Activated CD4-positive, alpha-beta T cell treated with anti-CD3 and anti-CD28 coated beads for 36 hours (primary cell): Measurements from ENCODE around the gene VKORC1L1. TPM values are rescaled to one million over a fixed set of nuclear protein-coding genes. Genes with fewer than 3 reads are reported as not detected.

Experiments used
- ATAC-seq: fragments of 200-7000 bp; cut with Tn5 transposase; one replicate; pipeline ENCODE4 v1.10.0; 2021; ENCODE audit warnings: mild to moderate bottlenecking, moderate library complexity
- CTCF ChIA-PET: fragments of 350-600 bp; sonication (Branson Sonifier 250); formaldehyde crosslinking; loops from one replicate; lab custom pipeline; 2021; ENCODE audit warnings: antibody characterized with exemption; lab: Charles Lee
- POLR2A ChIA-PET: fragments of 350-600 bp; sonication (Branson Sonifier 250); formaldehyde crosslinking; loops from one replicate; lab custom pipeline; 2021; ENCODE audit warnings: antibody characterized with exemption, inconsistent platforms; lab: Charles Lee
- DNase-seq: peaks from one replicate; pipeline ENCODE4 v3.0.0-alpha.2; 2020
- H3K27ac Mint-ChIP-seq: one replicate; pipeline ENCODE4 v1.8.0; 2021; ENCODE audit warnings: mixed read lengths
- H3K27me3 Mint-ChIP-seq: one replicate; pipeline ENCODE4 v1.8.0; 2021; ENCODE audit warnings: mixed read lengths
- H3K36me3 Mint-ChIP-seq: one replicate; pipeline ENCODE4 v1.8.0; 2021; ENCODE audit warnings: low read depth, mixed read lengths
- H3K4me1 Mint-ChIP-seq: one replicate; pipeline ENCODE4 v1.8.0; 2021; ENCODE audit warnings: mixed read lengths
- H3K4me3 Mint-ChIP-seq: one replicate; pipeline ENCODE4 v1.8.0; 2021; ENCODE audit warnings: mild to moderate bottlenecking, moderate library complexity, mixed read lengths
- H3K9me3 Mint-ChIP-seq: one replicate; pipeline ENCODE4 v1.8.0; 2021; ENCODE audit warnings: low read depth, mixed read lengths
- intact Hi-C, 2 experiments: fragments of 100-400 bp; cut with DNase I in 1 of 2; cut with micrococcal nuclease in 1 of 2; formaldehyde crosslinking; loops; one replicate each; pipeline versions ENCODE4 v1.14.2 to v1.15.1; 2022 to 2024; cut with DNase I, micrococcal nuclease
- total RNA-seq, 2 experiments: library from RNA; stranded (reverse); gene quantifications; one replicate each; pipeline ENCODE4 v1.2.3, GENCODE V29; 2021

VKORC1L1 gene
- total RNA-seq, 2 experiments from 2014 or later: 16.5 to 17.6 TPM

DNA sequence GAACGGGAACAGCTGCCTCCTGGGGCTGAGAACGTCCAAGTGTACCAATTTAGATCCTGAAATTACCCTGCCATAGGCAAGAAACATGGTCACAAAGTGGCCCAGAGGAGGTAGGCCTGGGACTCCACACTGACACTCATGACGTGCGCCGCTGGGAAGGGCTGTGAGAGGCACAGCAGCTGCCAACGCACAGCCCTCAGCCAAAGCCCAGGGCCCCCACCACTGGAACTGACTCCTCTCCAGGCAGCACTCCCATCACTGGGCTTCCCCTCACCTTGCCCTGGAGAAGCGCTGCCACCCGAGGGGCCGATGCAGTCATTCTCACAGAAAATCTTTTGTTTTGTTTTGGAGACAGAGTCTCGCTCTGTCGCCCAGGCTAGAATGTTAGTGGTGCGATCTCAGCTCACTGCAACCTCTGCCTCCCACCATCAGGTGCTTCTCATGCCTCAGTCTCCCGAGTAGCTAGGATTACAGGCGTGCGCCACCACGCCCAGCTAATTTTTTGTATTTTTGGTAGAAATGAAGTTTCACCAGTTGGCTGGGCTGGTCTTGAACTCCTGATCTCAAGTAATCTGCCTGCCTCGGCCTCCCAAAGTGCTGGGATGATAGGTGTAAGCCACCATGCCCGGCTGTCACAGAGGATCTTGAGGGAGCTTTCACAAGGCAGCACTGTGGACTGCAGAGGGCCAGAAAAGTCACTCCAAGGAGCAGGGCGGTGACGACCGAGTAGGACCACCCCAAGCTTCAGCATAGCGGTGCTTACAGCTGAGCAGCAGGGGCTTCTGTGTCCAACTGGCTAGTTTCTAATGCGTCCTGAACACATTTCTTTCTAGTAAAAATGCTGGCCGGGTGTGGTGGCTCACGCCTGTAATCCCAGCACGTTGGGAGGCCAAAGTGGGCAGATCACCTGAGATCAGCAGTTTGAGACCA, 95.6 kb downstream of the VKORC1L1 start:
- no peaks in the 10 kb centered on the region for H3K9me3 Mint-ChIP-seq
- H3K36me3 Mint-ChIP-seq: peaks cover 55% of the 10 kb centered on the region
- POLR2A ChIA-PET: no interaction called here
- no peaks in the 10 kb centered on the region for H3K4me1 Mint-ChIP-seq
- CTCF ChIA-PET: interaction anchor here (0.5 kb wide), 1 partner anchor 34 kb away, joined by 3 read pairs; no protein-coding TSS in a partner anchor
- no peak for ATAC-seq
- no peaks in the 10 kb centered on the region for H3K27me3 Mint-ChIP-seq
- intact Hi-C loops: no loop called here
- no peak overlapping the region for H3K27ac Mint-ChIP-seq
- no peak for DNase-seq
- H3K4me3 Mint-ChIP-seq: no peak overlapping the region

GRCh38 chr7:65971021-65971420, 98.1 kb downstream of the VKORC1L1 start:
- intact Hi-C loops: no loop called here
- Mint-ChIP-seq H3K27me3 (no peaks in the 10 kb centered on the region), H3K36me3 (peaks cover 48% of the 10 kb centered on the region), H3K27ac (no peak overlapping the region), H3K9me3 (no peaks in the 10 kb centered on the region), H3K4me1 (no peaks in the 10 kb centered on the region), H3K4me3 (no peak overlapping the region)
- ATAC-seq (no peak), DNase-seq (no peak)
- CTCF ChIA-PET: no interaction called here
- POLR2A ChIA-PET: interaction anchor here (0.6 kb wide), 1 partner anchor 710 kb away, joined by 4 read pairs; no protein-coding TSS in a partner anchor

GRCh38 chr7:65972976-65973375, 100.1 kb downstream of the VKORC1L1 start:
- no peaks in the 10 kb centered on the region for H3K9me3 Mint-ChIP-seq

DNA sequence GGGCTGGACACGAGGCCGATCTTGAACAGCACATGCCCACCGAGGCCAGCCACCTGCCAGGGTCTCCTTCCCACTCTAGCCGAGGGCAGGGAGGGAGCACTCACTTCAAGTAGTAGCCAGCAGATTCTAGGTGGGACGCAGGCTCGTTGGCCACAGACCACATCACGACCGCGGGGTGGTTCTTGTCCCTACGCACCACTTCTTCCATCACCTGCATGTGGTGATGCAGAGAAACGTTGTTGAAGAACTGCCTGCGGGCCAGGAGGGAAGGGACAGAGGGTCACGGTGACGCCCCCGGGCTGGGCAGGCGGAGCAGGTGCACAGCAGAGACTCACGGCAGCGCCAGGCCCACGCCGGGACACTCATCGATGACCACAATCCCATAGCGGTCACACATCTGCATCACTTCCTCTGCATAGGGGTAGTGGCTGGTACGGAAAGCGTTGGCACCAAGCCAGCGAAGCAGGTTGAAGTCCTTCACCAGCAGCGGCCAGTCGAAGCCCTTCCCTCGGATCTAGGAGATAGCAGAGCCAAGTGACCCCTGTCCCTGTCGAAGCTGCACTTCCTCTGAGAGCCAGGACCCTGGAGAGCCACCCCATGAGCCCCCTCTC, 101.4 kb downstream of the VKORC1L1 start:
- POLR2A ChIA-PET: interaction anchor here (0.7 kb wide), 1 partner anchor 9 kb away, joined by 3 read pairs; no protein-coding TSS in a partner anchor
- no peak for ATAC-seq
- no peaks in the 10 kb centered on the region for H3K27me3 Mint-ChIP-seq
- CTCF ChIA-PET: no interaction called here
- peaks cover 39% of the 10 kb centered on the region for H3K36me3 Mint-ChIP-seq
- no peak overlapping the region for H3K27ac Mint-ChIP-seq
- H3K4me3 Mint-ChIP-seq: no peak overlapping the region
- no peak for DNase-seq
- intact Hi-C loops: no loop called here
- no peaks in the 10 kb centered on the region for H3K9me3 Mint-ChIP-seq
- H3K4me1 Mint-ChIP-seq: no peaks in the 10 kb centered on the region

More at GRCh38 chr7:65972976-65973375, 100.1 kb downstream of the VKORC1L1 start:
- DNase-seq (no peak), ATAC-seq (no peak)
- Mint-ChIP-seq H3K36me3 (peaks cover 33% of the 10 kb centered on the region), H3K27me3 (no peaks in the 10 kb centered on the region), H3K4me3 (no peak overlapping the region), H3K4me1 (no peaks in the 10 kb centered on the region), H3K27ac (no peak overlapping the region)
- CTCF ChIA-PET: no interaction called here
- intact Hi-C loops: no loop called here
- POLR2A ChIA-PET: no interaction called here

GRCh38 chr7:65974876-65975275, 102.0 kb downstream of the VKORC1L1 start:
- intact Hi-C loops: no loop called here
- CTCF ChIA-PET: no interaction called here
- ATAC-seq (no peak), DNase-seq (no peak)
- Mint-ChIP-seq H3K4me1 (no peaks in the 10 kb centered on the region), H3K4me3 (no peak overlapping the region), H3K27ac (no peak overlapping the region), H3K9me3 (no peaks in the 10 kb centered on the region), H3K27me3 (no peaks in the 10 kb centered on the region), H3K36me3 (peaks cover 39% of the 10 kb centered on the region)
- POLR2A ChIA-PET: interaction anchor here (0.7 kb wide), 1 partner anchor 8 kb away, joined by 3 read pairs; no protein-coding TSS in a partner anchor

DNA sequence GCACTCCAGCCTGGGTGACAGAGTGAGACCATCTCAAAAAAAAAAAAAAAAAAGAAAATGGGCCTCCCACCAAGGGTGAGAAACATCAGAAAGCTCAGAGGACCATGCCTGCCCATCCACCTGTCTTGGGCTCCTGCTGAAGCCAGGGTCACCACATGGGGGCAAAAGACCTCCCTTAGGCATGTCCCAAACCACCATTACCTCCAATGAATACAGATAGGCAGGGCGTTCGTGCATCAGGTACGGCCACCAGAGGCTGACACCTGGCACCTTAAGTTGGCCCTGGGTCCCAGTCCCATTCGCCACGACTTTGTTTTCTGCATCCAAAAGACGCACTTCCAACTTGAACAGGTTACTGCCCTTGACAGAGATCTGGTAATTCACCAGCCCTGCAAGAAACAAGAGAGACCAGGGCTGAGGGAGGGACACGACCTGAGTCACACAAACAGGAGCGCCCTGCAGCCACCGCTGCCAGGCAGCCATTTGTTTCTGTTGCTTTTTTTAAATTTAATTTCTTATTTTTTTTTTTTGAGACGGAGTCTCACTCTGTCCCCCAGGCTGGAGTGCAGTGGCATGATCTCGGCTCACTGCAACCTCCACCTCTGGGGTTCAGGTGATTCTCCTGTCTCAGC, 103.1 kb downstream of the VKORC1L1 start:
- ChIA-PET CTCF (no interaction called here), POLR2A (no interaction called here)
- Mint-ChIP-seq H3K4me3 (no peak overlapping the region), H3K9me3 (no peaks in the 10 kb centered on the region), H3K27ac (no peak overlapping the region), H3K27me3 (no peaks in the 10 kb centered on the region), H3K36me3 (peaks cover 41% of the 10 kb centered on the region), H3K4me1 (peaks cover 6% of the 10 kb centered on the region)
- no peak for DNase-seq
- no peak for ATAC-seq
- intact Hi-C loops: no loop called here

DNA sequence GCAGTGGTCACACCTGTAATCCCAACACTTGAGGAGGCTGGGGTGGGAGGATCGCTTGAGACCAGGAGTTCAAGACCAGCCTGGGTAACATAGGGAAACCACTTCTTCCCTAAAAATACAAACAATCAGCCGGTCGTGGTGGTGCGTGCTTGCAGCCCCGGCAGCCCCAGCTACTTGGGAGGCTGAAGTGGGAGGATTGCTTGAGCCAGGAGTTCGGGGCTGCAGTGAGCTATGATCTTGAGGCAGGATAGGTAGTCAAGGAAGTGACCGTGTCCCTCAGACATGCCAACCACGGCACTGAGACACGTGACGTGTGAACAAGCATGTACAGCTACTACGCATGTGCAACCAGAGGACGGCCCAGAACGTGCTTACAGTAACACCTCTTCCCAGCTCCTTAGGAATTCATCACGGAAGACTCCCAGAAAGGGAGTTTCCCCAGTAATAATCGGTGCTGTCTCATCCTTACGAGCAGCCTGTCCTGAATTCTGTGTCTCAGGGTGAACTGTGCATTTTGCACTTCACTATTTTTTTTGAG, 103.9 kb downstream of the VKORC1L1 start:
- no peaks in the 10 kb centered on the region for H3K27me3 Mint-ChIP-seq
- POLR2A ChIA-PET: no interaction called here

GRCh38 chr7:65978891-65979582, 106.2 kb downstream of the VKORC1L1 start:
- peaks cover 8% of the 10 kb centered on the region for H3K4me1 Mint-ChIP-seq
- intact Hi-C loops: no loop called here
- POLR2A ChIA-PET: no interaction called here
- no peak overlapping the region for H3K4me3 Mint-ChIP-seq
- no peak for ATAC-seq
- peaks cover 29% of the 10 kb centered on the region for H3K36me3 Mint-ChIP-seq
- CTCF ChIA-PET: interaction anchor here (0.7 to 0.8 kb wide), 2 partner anchors 28 to 225 kb away, joined by 3 to 4 read pairs; no protein-coding TSS in a partner anchor
- no peaks in the 10 kb centered on the region for H3K9me3 Mint-ChIP-seq
- H3K27ac Mint-ChIP-seq: no peak overlapping the region
- DNase-seq: no peak
- H3K27me3 Mint-ChIP-seq: no peaks in the 10 kb centered on the region

More for the DNA sequence above, 103.9 kb downstream of the VKORC1L1 start:
- DNase-seq: no peak
- ATAC-seq: no peak
- peaks cover 7% of the 10 kb centered on the region for H3K4me1 Mint-ChIP-seq
- H3K27ac Mint-ChIP-seq: no peak overlapping the region
- no peak overlapping the region for H3K4me3 Mint-ChIP-seq
- H3K9me3 Mint-ChIP-seq: no peaks in the 10 kb centered on the region
- H3K36me3 Mint-ChIP-seq: peaks cover 39% of the 10 kb centered on the region
- intact Hi-C loops: no loop called here
- CTCF ChIA-PET: no interaction called here

- POLR2A ChIA-PET: interaction anchor here (0.6 kb wide), 1 partner anchor 1032 kb away, joined by 4 read pairs; no protein-coding TSS in a partner anchor
- Mint-ChIP-seq H3K27ac (no peak overlapping the region), H3K36me3 (peaks cover 26% of the 10 kb centered on the region), H3K9me3 (no peaks in the 10 kb centered on the region), H3K4me1 (peaks cover 8% of the 10 kb centered on the region), H3K27me3 (no peaks in the 10 kb centered on the region), H3K4me3 (peak overlapping the region; percentile 80)
- CTCF ChIA-PET: interaction anchor here (0.7 kb wide), 1 partner anchor 226 kb away, joined by 3 read pairs; no protein-coding TSS in a partner anchor
- no peak for ATAC-seq
- DNase-seq: no peak
- intact Hi-C loops: loop anchor here (2.0 to 5.0 kb wide), 6 partner anchors 19 to 1017 kb away; partner anchors contain the start of genes ASL (in 1 of the 2), CRCP (in 1 of the 2), SBDS (in 1 of the 2) and TYW1 (in 1 of the 2)
Observed at GRCh38 chr7:65979583-65980477, 107.0 kb downstream of the VKORC1L1 start.
